GM18499 (cell line): ENCODE data around the gene LAPTM5.
"Not testable (repeated sequence)": the region's sequence is repeated elsewhere in the genome, so short reads cannot be mapped to it uniquely, and the experiment has no call there.

ENCODE experiments used
- ATAC-seq: cut with Tn5 transposase; IDR thresholded peaks from one replicate; pipeline ENCODE4 v1.9.1; 2021; ENCODE audit warnings: moderate number of reproducible peaks; ENCODE audit not compliant: insufficient read depth, unreplicated experiment

The LAPTM5 gene

GRCh38 chr1:30774550-30775432, 17.2 kb upstream of the LAPTM5 start:
- no peak for ATAC-seq

GRCh38 chr1:30773722-30774358, 16.3 kb upstream of the LAPTM5 start:
- no peak for ATAC-seq

GRCh38 chr1:30771005-30771404, 13.4 kb upstream of the LAPTM5 start:
- no peak for ATAC-seq

GRCh38 chr1:30770150-30770549, 12.6 kb upstream of the LAPTM5 start:
- ATAC-seq: no peak

GRCh38 chr1:30768830-30769718, 11.5 kb upstream of the LAPTM5 start:
- no peak for ATAC-seq

GRCh38 chr1:30768159-30768829, 10.7 kb upstream of the LAPTM5 start:
- no peak for ATAC-seq

- ATAC-seq: not testable (repeated sequence)
Measured at GRCh38 chr1:30766948-30767347, 9.4 kb upstream of the LAPTM5 start.

GRCh38 chr1:30765556-30766434, 8.2 kb upstream of the LAPTM5 start:
- ATAC-seq: no peak

- ATAC-seq: no peak
Measured at GRCh38 chr1:30764939-30765555, 7.5 kb upstream of the LAPTM5 start.

- no peak for ATAC-seq
Measured at GRCh38 chr1:30764396-30764795, 6.8 kb upstream of the LAPTM5 start.

- ATAC-seq: no peak
Measured at GRCh38 chr1:30763651-30764248, 6.2 kb upstream of the LAPTM5 start.

GRCh38 chr1:30762930-30763650, 5.5 kb upstream of the LAPTM5 start:
- no peak for ATAC-seq

GRCh38 chr1:30762152-30762929, 4.8 kb upstream of the LAPTM5 start:
- ATAC-seq: no peak

GRCh38 chr1:30761381-30762151, 4.0 kb upstream of the LAPTM5 start:
- no peak for ATAC-seq

GRCh38 chr1:30760596-30761324, 3.2 kb upstream of the LAPTM5 start:
- no peak for ATAC-seq
